Kidney epithelial cell (primary cell): ENCODE data around the gene PIK3R1. TPM values are rescaled to one million over a fixed set of nuclear protein-coding genes. Genes with fewer than 3 reads are reported as not detected.

Experiments
- DNase-seq: peaks from one replicate; pipeline ENCODE4 v3.0.0-alpha.2; 2010; ENCODE audit warnings: low read depth
- H3K27me3 ChIP-seq: 2 replicates; pipeline ENCODE4 v1.6.0; 2011; ENCODE audit warnings: low read length; ENCODE audit not compliant: control insufficient read depth, insufficient read depth
- H3K36me3 ChIP-seq: 2 replicates; pipeline ENCODE4 v1.5.1; 2011; ENCODE audit warnings: low read length; ENCODE audit not compliant: control insufficient read depth, insufficient read depth
- H3K4me3 ChIP-seq: 2 replicates; pipeline ENCODE4 v1.5.1; 2011; ENCODE audit warnings: low read depth, mild to moderate bottlenecking, control low read depth, low read length
- CTCF ChIP-seq: IDR thresholded peaks from 2 replicates; pipeline ENCODE4 v1.5.1; 2011; ENCODE audit warnings: mild to moderate bottlenecking, moderate library complexity, low read length, control low read depth, inconsistent platforms; ENCODE audit not compliant: insufficient read depth, poor library complexity, severe bottlenecking
- total RNA-seq: library from RNA; depleted of rRNA; stranded (reverse); fragments of >200 nt; gene quantifications from 2 replicates; pipeline ENCODE4 v1.2.3, GENCODE V29; 2015

PIK3R1 gene
- total RNA-seq, 1 donor from 2014 or later: 21.1 TPM

GRCh38 chr5:68343421-68343826, 127.9 kb downstream of the PIK3R1 start:
- Histone ChIP-seq H3K27me3 (no peaks in the 10 kb centered on the region), H3K36me3 (no peaks in the 10 kb centered on the region), H3K4me3 (no peak overlapping the region)
- peak; percentile 85 for DNase-seq
- no peak for TF ChIP-seq CTCF

DNA sequence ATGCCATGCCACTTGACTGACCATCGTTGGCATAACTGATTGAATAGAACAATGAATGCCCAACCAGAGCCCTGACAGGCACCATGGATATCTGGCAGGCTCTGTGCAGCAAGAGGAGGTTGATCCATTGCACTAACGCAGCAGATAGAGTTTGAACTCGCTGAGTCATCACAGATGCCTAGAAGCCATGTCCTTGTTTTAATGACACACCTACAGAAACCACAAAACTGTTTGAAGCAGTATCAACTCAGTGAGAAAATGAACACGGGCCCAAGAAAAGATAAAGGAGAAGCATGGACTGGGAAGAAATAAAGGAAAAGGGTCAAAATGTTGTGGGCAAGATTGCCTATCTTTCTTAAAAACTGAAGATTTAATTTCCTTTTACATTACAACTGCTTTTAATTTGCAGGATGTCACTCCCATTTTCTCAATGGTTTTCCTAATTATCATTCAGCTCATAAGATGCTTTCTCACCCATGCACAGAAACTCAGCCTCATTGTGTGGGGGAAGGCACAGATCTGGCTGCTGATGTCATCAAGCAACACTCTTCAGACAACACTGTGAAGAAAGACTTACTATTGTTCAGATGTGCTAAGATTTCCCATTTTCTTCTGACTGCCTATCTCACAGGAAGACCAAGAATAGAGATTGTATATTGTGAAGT, 129.0 kb downstream of the PIK3R1 start:
- peak; percentile 76 for DNase-seq
- no peaks in the 10 kb centered on the region for H3K27me3 ChIP-seq
- TF ChIP-seq CTCF: no peak

DNA sequence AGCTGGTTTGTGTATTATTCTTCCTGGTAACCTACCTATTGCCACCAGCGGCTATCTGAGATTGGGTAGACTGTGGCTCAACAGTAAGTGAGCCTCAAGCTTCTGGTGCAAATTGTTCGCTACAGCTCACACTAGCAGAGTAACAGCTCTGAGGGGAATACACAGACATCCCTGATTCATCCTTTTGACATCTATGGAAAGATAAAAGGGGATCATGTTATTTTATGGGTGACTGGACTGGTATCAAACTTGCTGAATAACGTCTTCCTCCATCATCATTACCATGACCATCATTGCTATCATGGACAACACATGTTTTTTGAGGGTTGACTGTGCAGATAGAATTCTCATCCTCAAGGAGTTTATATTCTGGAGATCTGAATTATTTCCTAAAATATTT, 129.6 kb downstream of the PIK3R1 start:
- H3K27me3 ChIP-seq: no peaks in the 10 kb centered on the region
- no peak for TF ChIP-seq CTCF
- no peak overlapping the region for H3K4me3 ChIP-seq
- no peak for DNase-seq
- H3K36me3 ChIP-seq: no peaks in the 10 kb centered on the region

More for the DNA sequence above, 129.0 kb downstream of the PIK3R1 start:
- Histone ChIP-seq H3K36me3 (no peaks in the 10 kb centered on the region), H3K4me3 (no peak overlapping the region)

DNA sequence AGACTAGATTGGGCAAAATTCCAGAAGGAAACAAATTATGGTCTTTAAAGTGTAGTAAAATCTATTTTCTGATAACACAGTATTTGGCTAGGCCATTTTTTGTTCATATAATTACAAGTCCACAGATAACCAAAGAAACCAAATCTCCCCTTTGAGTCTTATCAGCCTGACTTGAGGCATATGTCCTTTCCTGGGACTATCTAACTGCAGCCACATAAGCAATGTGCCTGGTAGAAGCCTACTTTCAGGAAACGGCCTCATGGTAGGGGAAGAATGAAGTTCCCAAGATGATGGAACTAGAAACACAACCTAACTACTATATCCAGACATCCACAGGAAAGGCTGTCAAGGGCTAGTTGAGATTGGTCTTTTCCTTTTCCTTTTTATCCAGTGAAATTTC, 130.0 kb downstream of the PIK3R1 start:
- no peak overlapping the region for H3K4me3 ChIP-seq
- no peak for DNase-seq
- no peaks in the 10 kb centered on the region for H3K36me3 ChIP-seq
- TF ChIP-seq CTCF: no peak
- no peaks in the 10 kb centered on the region for H3K27me3 ChIP-seq

DNA sequence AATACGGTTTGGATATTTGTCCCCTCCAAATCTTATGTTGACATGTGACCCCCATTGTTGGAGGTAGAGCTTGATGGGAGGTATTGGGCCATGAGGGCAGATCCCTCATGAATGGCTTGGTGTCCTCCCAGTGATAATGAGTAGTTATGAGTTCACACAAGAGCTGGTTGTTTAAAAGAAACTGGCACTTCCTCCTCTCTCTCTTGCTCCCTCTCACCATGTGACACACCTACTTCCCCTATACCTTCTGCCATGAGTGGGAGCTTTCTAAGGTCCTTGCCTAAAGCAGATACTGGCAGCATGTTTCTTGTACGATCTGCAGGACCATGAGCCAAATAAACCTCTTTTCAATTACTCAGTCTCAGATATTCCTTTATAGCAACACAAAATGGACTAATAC, 132.0 kb downstream of the PIK3R1 start:
- Histone ChIP-seq H3K4me3 (no peak overlapping the region), H3K27me3 (no peaks in the 10 kb centered on the region), H3K36me3 (no peaks in the 10 kb centered on the region)
- TF ChIP-seq CTCF: no peak
- no peak for DNase-seq
